HG03520 (cell line): ENCODE measurements around the gene APOL1.
"Not testable (repeated sequence)": the region's sequence is repeated elsewhere in the genome, so short reads cannot be mapped to it uniquely, and the experiment has no call there.

ENCODE experiments used
- ATAC-seq: cut with Tn5 transposase; IDR thresholded peaks from one replicate; pipeline ENCODE4 v1.9.1; 2021; ENCODE audit warnings: mild to moderate bottlenecking, moderate library complexity; ENCODE audit not compliant: unreplicated experiment

APOL1 gene

DNA sequence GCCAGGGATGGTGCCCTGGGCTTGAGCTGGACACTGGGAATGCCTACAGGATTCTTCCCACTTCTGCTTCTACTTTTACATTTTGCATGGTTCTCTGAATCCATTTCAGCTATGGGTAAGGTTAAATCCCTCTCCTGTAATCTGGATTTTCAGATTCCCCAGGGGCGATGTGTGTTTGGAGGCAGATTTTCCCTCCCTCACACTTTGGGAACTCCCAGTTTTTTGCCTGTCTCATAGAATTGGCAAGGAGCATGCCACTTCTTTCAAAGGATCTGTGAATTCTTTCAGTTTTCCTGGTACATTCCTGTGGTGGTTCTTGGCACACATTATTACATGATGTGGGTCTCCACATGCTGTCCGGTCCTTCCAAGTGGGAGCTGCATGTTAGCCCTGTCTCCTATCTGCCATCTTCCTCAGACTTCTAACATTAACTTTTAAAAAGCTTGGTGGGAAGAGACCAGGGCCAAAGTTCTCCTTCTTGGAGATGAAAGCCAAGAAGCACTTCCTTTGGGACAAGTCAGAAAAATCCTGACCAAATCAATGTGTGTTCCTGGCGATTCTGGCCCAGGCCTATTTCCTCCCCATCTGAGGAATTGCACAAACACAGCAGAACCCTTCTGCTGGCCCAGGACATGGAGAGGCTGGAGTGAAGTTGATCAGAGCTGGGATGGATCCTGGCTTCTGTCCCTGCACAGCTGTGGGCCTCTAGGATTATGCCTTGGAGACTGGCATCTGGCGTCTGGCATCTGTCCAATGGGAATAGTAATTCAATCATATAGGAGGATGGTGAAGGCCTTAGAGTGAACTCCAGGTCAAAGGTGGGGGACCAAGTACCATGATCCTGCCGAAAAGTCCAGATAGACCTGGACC, 8.2 kb upstream of the APOL1 start:
- no peak for ATAC-seq

DNA sequence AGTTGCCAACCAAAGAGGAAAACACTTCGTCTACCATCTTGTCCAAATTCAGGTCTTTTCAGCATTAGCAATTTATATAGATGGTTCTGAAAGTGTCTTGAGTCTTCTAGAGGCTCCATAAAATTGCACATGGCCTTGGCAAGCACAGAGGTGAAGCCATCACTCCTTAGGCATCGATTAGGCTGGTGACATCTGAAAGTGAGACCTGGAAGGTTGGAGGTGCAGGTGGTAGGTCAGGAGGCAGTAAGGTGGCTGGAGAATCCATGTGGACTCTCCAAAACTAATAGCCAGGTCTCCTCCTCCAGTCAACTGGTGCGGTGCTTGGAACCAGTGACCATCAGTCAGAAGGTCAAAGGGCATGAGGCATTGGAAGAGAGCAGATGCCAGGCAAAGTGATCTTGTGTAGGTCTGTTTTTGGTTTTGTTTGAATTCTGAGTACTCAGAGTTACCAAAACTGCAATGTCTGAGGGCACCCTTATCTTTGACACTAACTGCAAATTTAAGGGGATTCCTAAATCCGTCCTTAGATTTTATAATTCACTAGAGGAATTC, 7.1 kb upstream of the APOL1 start:
- ATAC-seq, result no peak

DNA sequence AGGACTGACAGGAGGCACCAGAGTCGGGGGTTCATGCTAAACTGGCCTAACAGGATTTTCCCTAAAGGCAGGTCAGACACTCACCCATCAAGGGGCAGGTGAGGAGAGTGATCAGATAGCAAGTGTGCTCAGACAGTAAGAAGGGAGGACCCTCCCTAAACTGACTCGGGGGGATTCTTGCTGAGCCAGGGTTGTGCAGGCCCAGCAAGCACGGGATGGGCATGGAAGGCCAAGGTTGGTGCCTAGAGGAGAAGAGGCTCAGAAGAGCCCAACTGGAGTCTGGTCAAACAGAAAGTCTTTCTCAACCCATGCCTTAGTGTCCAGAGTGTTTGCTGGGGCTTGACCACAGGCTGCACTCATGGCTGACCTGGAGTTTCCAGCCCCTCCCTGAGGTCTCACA, 6.2 kb upstream of the APOL1 start:
- ATAC-seq, result no peak

DNA sequence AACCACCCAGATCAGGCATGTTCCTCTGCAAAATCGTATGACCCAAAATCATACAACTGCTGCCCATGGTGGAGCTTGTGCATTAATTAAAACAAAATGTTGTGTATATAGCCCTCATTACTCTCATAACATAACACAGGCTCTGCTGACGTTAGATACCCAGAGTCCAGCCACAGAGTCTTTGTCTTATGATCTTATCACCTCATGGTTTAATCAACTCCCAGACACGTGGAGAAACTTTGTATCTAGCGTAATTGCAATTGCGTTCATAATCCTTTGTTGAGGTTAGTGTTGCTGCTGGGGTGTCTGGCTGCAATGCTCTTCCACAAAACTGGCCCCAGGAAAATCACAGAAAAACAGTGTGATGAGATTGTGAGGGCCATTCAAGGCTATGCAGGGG, 5.0 kb upstream of the APOL1 start:
- no peak for ATAC-seq

DNA sequence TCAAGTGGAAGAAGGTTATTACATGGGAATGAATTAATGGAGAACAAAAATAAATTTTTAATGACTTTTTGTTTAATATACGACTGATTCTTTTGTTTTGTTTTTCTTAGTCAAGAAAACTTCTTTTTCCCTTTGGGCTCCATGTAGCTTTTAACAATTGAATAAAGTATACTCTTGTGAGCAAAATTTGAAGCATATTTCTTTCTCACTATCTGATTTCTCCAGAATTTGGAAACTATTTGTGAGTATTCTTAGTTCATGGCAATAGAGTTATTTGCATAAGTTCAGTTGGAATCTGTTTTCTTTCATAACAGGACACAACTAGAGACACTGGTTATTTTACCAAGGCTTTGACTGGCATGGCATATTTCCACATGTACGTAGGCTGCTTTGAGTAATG, 3.8 kb upstream of the APOL1 start:
- no peak for ATAC-seq

DNA sequence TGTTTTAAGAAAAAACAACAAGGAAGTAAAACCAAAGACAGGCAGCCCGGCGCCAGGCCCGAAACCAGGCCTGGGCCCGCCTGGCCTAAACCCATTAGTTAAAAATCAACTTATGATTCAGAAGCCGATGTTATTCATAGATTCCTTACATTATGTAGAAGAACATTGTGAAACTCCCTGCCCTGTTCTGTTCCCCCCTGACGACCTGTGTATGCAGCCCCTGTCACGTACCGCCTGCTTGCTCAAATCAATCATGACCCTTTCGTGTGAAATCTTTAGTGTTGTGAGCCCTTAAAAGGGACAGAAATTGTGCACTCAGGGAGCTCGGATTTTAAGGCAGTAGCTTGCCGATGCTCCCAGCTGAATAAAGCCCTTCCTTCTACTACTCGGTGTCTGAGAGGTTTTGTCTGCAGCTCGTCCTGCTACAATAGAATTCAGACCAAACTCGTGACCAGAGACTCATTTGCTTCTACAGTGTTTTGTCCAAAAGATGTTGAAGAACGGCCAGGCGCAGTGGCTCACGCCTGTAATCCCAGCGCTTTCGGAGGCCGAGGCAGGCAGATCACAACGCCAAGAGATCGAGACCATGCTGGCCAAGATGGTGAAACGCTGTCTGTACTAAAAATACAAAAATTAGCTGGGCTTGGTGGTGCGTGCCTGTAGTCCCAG, 2.5 kb upstream of the APOL1 start:
- not testable (repeated sequence) for ATAC-seq

DNA sequence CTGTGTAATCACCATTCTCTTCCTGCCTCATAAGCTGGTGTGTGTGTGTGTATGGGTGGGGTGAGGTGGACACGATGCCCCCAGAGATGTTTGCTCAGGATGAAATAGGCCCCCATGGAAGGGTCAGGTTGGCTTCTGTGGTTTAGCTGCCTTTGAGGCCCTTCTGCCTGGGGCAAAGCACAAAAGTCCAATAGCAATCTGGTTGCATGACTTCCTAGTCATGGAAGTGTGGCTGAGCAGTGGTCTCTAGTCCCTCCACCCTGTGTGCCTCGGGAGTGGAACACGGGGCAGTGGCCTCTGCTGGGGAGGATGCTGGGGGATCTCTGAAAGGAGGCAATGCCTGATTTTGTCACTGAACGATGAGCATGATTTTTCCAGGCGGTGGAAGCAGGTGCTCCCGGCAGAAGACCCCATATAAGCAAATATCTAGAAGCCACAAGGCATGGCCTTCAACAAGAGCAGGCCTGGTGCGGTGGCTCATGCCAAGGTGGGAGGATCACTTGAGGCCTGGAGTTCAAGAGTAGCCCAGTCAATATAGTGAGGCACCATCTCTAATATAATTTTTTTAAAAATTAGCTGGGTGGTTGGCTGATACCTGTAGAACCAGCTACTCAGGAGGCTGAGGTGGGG, 839 bp upstream of the APOL1 start:
- ATAC-seq, result not testable (repeated sequence)

DNA sequence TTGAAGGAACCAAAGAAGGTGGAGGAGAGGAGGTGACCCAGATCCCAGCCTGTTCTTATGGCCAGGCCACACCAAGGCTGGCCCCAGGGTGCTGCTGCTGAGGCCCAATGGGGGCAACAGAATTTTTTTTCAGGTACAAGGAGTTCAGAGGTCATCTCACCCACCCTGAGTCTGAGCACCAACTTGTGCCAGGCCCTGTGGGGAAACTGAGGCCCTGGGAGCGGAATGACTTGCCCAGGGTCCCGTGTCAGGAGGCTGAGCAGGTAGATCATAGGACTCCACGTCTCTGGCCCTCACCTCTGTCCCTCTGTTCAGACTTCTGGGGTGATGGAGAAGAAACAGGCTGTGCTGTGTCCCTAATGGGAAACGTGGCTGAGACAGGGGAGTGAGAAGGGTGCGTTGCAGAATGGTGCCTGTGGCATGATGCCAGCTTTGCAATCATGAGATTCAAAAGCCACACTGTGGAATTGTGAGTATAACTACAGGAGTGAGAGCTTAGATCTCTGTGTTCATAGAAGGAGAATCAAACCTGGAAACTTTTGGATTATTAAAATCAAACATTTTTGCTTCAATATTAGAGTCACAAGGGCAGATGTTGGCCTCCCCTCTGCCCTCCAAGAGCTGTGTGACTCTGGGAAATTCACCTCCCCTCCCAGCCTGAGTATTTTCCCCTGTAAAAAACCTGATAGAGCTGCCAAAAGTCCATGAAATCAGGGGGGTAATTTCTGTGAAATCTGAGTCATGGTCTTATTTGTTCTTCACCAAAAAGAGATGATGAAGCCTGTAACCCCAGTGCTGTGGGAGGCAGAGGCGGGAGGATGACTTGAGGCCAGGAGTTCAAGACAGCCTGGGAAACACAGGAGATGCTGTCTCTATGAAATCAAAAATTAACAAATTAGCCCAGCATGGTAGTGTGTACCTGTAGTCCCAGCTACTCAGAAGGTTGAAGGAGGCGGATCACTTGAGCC, 874 bp downstream of the APOL1 start:
- no peak for ATAC-seq

DNA sequence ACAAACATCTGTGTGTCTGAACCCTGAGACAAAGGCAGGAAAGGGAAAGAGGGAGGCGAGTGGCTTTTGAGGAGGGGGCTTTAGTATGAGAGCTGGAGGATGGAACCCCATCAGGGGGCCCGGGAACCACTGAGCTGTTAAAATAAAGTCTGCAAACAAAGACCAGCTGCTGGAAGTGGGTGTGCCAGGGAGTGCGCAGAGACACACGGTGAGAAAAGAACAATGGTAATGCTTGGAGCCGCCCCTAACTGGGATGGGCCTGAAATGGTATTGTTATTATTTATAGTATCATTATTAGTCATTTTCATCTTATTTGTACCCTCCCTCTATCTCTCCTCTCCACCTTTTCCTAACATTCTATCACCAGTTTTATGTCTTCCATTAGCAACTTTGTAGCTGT, 2.6 kb downstream of the APOL1 start:
- ATAC-seq, result not testable (repeated sequence)

DNA sequence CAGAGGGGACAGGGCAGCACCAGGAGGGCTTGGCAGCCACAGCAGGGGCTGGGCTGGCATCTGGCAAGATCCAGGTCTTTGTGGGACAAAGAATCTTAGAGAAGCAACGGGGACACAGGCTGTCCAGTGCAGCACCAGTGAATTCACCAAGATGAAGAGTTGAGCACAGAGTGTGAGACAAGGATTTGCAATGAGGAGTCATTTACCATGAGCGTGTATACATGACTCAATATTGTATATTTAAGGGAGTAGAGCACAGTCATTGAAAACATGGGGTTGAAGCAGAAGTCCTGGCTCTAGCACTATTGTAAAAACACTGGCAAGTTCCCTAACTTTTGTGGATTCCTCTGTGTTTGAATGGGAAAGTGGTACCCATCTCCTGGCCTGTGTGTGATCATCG, 3.5 kb downstream of the APOL1 start:
- no peak for ATAC-seq

DNA sequence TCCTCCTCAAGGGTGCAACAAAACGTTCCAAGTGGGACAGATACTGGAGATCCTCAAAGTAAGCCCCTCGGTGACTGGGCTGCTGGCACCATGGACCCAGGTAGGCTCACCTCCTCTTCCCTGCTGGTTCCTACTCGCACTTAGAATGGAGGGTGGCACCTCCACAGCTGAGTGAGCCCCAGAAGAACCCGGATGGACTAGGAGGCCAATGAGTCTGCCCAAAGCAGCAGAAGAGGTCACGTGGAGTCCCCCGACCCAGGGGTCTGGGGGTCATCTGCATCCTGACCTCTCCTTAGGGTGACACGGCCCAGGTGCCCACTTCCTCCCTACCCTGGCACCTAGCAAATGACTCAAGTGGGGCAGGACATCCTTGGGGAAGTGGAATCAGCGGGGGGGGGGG, 4.4 kb downstream of the APOL1 start:
- no peak for ATAC-seq

DNA sequence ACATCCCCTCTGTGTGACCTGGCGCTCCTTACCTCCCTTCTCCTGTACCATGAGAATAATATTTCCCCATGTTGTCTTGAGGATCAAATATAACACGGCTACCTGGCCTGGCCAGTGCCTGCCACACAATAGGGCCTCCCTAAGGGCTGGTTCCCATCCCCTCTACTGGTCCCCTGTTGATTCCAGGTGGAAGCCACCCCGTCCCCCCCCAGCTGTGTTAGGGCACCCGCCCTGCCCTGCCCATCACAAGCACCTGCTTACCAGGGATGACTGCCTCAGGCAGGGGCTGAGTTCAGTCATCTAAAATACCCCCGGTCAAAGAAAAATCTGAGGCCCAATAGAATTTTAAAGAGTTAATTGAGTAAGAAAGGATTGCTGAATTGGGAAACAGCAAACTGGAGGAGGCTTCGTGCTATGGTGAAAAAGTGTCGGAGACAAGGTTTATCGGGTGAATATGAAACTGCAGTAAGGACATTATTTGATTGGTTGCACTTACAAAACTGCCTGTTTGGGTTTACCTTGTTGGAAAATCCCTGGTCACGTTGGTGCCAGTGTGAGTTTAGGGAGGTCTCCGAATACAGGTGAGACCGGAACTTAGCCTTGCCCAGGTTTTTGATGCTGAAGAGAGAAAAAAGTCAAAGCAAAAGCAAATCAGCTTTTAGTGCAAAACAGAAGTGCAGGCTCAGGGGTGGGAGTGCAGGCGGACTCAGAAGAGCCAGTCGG, 5.2 kb downstream of the APOL1 start:
- no peak for ATAC-seq

DNA sequence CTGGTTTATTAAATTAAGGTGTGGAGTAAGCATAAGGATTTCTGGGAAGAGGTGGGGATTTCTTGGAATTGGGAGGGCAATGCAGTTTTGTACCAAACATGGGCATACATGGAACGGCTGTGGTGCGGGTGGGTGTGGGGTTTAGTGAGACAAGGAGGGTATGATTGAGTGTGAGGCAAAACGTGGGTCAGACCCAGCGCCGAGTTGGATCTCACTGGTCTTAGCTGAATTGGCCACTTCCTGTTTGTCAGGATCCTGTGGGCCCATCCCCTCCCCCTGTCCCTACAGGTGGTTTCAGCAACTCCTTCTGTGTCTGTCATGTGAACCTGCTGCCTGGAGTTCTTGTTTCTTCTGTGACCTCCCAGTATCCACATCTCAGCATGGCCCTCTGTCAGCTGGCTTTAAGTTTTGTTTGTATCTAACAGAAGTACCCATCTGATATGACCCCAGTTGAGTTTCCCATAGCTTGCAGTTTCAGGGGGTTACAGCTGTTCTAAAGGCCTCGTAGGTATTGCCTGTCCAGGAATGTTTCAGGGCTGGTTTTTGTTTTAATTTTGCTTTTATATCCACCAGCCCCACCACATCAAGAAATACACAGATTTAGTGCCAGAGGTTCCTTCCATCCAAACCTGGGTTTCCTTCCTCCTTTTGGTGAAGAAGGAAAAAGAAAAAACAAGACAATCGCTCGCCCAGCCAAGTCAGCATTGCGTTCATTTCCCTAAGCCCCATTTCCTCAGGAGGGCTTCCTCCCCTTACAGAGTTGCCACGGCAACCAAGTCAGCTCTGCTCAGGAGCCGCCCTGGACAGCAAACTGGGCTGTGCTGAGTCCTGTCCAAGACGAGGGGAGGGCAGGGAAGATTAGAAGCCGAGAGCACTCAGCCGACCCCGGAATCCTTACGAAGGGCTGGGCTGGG, 6.0 kb downstream of the APOL1 start:
- no peak for ATAC-seq

DNA sequence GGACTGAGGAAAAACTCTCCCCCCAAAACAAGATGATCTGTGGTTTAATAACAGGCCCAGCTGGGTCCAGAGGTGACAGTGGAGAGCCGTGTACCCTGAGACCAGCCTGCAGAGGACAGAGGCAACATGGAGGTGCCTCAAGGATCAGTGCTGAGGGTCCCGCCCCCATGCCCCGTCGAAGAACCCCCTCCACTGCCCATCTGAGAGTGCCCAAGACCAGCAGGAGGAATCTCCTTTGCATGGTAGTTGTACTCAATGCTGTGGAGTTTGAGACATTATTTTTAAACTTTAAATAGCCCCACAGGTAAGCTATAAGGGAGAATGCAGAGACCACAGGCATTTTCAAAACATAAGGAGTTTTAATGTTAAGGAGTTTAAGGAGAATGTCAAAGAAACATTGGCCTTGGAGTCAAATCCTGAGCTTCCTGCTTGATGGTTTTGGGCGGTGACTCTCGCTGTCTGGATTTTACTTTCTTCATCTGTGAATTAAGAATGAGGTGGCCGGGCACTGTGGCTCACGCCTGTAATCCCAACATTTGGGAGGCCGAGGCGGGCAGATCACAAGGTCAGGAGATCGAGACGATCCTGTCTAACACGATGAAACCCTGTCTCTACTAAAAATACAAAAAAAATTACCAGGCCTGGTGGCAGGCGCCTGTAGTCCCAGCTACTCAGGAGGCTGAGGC, 6.8 kb downstream of the APOL1 start:
- ATAC-seq, result no peak

DNA sequence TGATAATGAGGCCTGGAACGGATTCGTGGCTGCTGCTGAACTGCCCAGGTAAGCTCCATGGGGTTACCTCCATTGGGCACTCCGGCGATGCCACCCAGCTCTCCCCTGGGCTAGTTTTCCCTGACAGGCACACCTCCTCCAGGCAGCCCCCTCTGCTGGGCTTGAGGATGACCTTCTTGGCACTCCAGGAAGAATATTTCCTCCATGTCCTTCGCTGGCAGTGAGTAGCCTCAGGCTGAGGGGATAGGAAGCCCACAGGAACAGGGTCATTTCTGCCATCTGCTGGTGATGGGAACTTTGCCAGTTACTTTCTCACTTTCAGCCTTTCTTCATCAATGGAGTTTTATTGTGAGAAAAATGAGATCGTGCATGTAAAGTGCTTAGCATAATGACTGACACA, 8.7 kb downstream of the APOL1 start:
- not testable (repeated sequence) for ATAC-seq

DNA sequence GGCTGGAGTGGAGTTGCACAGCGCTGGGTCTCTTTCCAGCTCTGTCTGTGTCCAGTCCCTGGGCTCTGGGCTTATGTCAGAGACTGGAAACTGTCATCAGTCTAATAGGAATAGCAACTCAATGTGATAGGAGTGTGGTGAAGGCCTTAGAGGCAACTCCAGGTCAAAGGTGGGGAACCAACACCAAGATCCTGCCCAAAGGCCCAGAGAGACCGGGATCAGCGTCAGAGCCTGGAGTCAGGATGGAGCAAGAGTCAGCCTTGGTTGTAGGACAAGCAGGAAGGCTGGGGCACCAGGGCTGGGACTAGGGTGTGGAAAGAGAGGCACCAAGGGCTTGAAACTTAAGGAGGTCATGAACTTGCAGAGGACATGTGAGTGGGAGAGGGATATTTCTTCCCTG, 9.4 kb downstream of the APOL1 start:
- not testable (repeated sequence) for ATAC-seq

DNA sequence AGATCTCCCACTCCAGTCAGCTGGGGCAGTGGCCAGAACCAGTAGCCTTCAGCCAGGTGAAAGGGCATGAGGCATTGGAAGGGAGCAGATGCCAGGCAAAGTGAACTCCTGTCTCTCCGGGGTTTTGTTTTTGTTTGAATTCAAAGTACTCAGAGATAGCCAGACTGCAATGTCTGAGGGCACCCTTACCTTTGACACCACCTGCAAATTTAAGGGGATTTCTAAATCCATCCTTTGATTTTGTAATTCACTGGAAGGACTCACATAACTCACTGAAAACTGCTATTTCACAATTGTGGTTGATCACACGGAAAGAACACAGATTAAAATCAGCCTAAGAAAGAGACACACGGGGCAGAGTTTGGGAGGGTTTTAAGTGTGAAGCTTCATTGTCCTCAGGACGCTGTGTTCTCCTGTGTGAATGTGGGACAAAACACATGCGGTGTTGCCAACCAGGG, 10.3 kb downstream of the APOL1 start:
- not testable (repeated sequence) for ATAC-seq
